Esophagus (tissue), 2 donors: ENCODE measurements around the gene POU6F1. TPM values are rescaled to one million over a fixed set of nuclear protein-coding genes. Genes with fewer than 3 reads are reported as not detected.
A peak's percentile ranks its signal among the peaks of the same experiment; 100 is the strongest.

Source experiments
- H3K27ac ChIP-seq, 2 donors: one replicate each; pipeline ENCODE4 v1.5.1; 2013; ENCODE audit warnings: low read depth in 2 of 2, mild to moderate bottlenecking in 2 of 2, inconsistent platforms in 1 of 2, low read length in 1 of 2, moderate library complexity in 1 of 2
- H3K27me3 ChIP-seq, 2 donors: one replicate each; pipeline ENCODE4 v1.6.1; 2013; ENCODE audit warnings: low read length in 2 of 2, control low read depth in 1 of 2, mild to moderate bottlenecking in 1 of 2; ENCODE audit not compliant: insufficient read depth in 2 of 2, control insufficient read depth in 1 of 2
- H3K36me3 ChIP-seq, 2 donors: one replicate each; pipeline ENCODE4 v1.6.1; 2013; ENCODE audit warnings: low read length in 1 of 2; ENCODE audit not compliant: control insufficient read depth in 2 of 2, insufficient read depth in 2 of 2
- H3K4me1 ChIP-seq, 2 donors: one replicate each; pipeline ENCODE4 v1.6.1; 2013; ENCODE audit warnings: low read length in 1 of 2; ENCODE audit not compliant: control insufficient read depth in 2 of 2, insufficient read depth in 2 of 2
- H3K4me3 ChIP-seq, 2 donors: one replicate each; pipeline ENCODE4 v1.5.1; 2013; ENCODE audit warnings: low read length in 2 of 2, mild to moderate bottlenecking in 2 of 2, low read depth in 1 of 2, moderate library complexity in 1 of 2
- H3K9me3 ChIP-seq, 2 donors: one replicate each; pipeline ENCODE4 v1.6.1; 2013; ENCODE audit warnings: mild to moderate bottlenecking in 2 of 2, low read depth in 1 of 2, low read length in 1 of 2, moderate library complexity in 1 of 2; ENCODE audit not compliant: control insufficient read depth in 2 of 2, insufficient read depth in 1 of 2
- WGBS, 2 donors: extraction: QIAGEN DNeasy Blood & Tissue Kit; methylation state at CpG; one replicate each; pipeline ENCODE4 v1.1.7; 2013; 5-methylcytosine and 5-hydroxymethylcytosine counted together
- polyA plus RNA-seq, 2 donors: library from polyadenylated mRNA; stranded (reverse); fragments of 200-250 nt; gene quantifications; one replicate each; pipeline ENCODE4 v1.2.3, GENCODE V29; 2013
- donor health status: healthy with polysubstance abuse.
- donor health status: Bipolar disorder and iron deficiency.

Gene POU6F1
- polyA plus RNA-seq, 2 donors = 2.5 to 3.6 TPM

GRCh38 chr12:51177897-51178296, 40.0 kb downstream of the POU6F1 start:
- WGBS, 2 donors = 81 to 83% methylated on average over 2 of the region's 2 CpGs
- Histone ChIP-seq H3K36me3 (no peaks in the 10 kb centered on the region), H3K9me3 (no peaks in the 10 kb centered on the region), H3K4me3 (no peak overlapping the region), H3K27me3 (no peaks in the 10 kb centered on the region), H3K4me1 (no peaks in the 10 kb centered on the region), H3K27ac (no peak overlapping the region)

GRCh38 chr12:51174501-51174900, 43.4 kb downstream of the POU6F1 start:
- no peaks in the 10 kb centered on the region for H3K27me3 ChIP-seq
- no peaks in the 10 kb centered on the region for H3K4me1 ChIP-seq
- H3K9me3 ChIP-seq = no peaks in the 10 kb centered on the region
- WGBS, 2 donors = 47 to 81% methylated on average over 1 of the region's 1 CpG
- no peak overlapping the region for H3K27ac ChIP-seq
- no peak overlapping the region for H3K4me3 ChIP-seq
- H3K36me3 ChIP-seq = no peaks in the 10 kb centered on the region

GRCh38 chr12:51172515-51173431, 45.1 kb downstream of the POU6F1 start, which contains the start of gene TFCP2:
TSS of gene TFCP2 (minus strand) at chr12:51173135. CDS start at chr12:51172422, 713 bp downstream.
- peak within 1 kb of the TSS; percentile 80 to 98 for H3K4me3 ChIP-seq
- H3K27me3 ChIP-seq = no peaks in the 10 kb centered on the region
- 1 to 2% methylated on average over 57 to 58 of the region's 58 CpGs for WGBS, 2 donors
- no peaks in the 10 kb centered on the region for H3K36me3 ChIP-seq
- H3K4me1 ChIP-seq = no peaks in the 10 kb centered on the region
- peak within 1 kb of the TSS; percentile 95 to 99 for H3K27ac ChIP-seq
- H3K9me3 ChIP-seq = no peaks in the 10 kb centered on the region

- Histone ChIP-seq H3K36me3 (no peaks in the 10 kb centered on the region), H3K9me3 (no peaks in the 10 kb centered on the region), H3K4me1 (no peaks in the 10 kb centered on the region), H3K4me3 (peak overlapping the region; percentile 80 to 98), H3K27me3 (no peaks in the 10 kb centered on the region), H3K27ac (peak overlapping the region; percentile 95 to 99)
- 3 to 4% methylated on average over 16 of the region's 16 CpGs for WGBS, 2 donors
These were observed 45.9 kb downstream of the POU6F1 start for GRCh38 chr12:51171884-51172514.

- Histone ChIP-seq H3K36me3 (no peaks in the 10 kb centered on the region), H3K4me3 (no peak overlapping the region), H3K4me1 (no peaks in the 10 kb centered on the region), H3K27ac (no peak overlapping the region), H3K27me3 (no peaks in the 10 kb centered on the region), H3K9me3 (no peaks in the 10 kb centered on the region)
- WGBS, 2 donors = 67 to 84% methylated on average over 3 of the region's 3 CpGs
These were observed 54.1 kb downstream of the POU6F1 start for GRCh38 chr12:51163795-51164194.

GRCh38 chr12:51162217-51162616, 55.6 kb downstream of the POU6F1 start:
- Histone ChIP-seq H3K4me1 (no peaks in the 10 kb centered on the region), H3K9me3 (no peaks in the 10 kb centered on the region), H3K36me3 (no peaks in the 10 kb centered on the region), H3K27me3 (no peaks in the 10 kb centered on the region), H3K27ac (no peak overlapping the region), H3K4me3 (no peak overlapping the region)
- WGBS, 2 donors = 98% methylated on average over 6 of the region's 6 CpGs

- no peaks in the 10 kb centered on the region for H3K36me3 ChIP-seq
- WGBS, 2 donors = 79 to 88% methylated on average over 8 of the region's 8 CpGs
These were observed 56.9 kb downstream of the POU6F1 start for GRCh38 chr12:51160814-51161459.

GRCh38 chr12:51156245-51156765, 61.6 kb downstream of the POU6F1 start:
- Histone ChIP-seq H3K36me3 (no peaks in the 10 kb centered on the region), H3K9me3 (no peaks in the 10 kb centered on the region), H3K4me1 (no peaks in the 10 kb centered on the region), H3K27ac (no peak overlapping the region), H3K27me3 (no peaks in the 10 kb centered on the region), H3K4me3 (no peak overlapping the region)
- whole genome bisulfite sequencing, 2 donors = 94 to 95% methylated on average over 3 of the region's 3 CpGs

More at GRCh38 chr12:51160814-51161459, 56.9 kb downstream of the POU6F1 start:
- no peaks in the 10 kb centered on the region for H3K27me3 ChIP-seq
- no peak overlapping the region for H3K4me3 ChIP-seq
- H3K27ac ChIP-seq = no peak overlapping the region
- no peaks in the 10 kb centered on the region for H3K9me3 ChIP-seq
- H3K4me1 ChIP-seq = no peaks in the 10 kb centered on the region

- no peak overlapping the region for H3K27ac ChIP-seq
These were observed 64.9 kb downstream of the POU6F1 start for GRCh38 chr12:51152953-51153352.

More at GRCh38 chr12:51152953-51153352, 64.9 kb downstream of the POU6F1 start:
- Histone ChIP-seq H3K4me3 (no peak overlapping the region), H3K4me1 (no peaks in the 10 kb centered on the region), H3K27me3 (no peaks in the 10 kb centered on the region), H3K9me3 (no peaks in the 10 kb centered on the region), H3K36me3 (no peaks in the 10 kb centered on the region)
- WGBS, 2 donors = 91 to 95% methylated on average over 1 of the region's 1 CpG
